ENCODE results near the gene WNT3. TPM values are rescaled to one million over a fixed set of nuclear protein-coding genes. Genes with fewer than 3 reads are reported as not detected.

The WNT3 gene
- total RNA-seq, 3 donors from 2014 or later (not counting 1 experiment from before 2014, with no cell fraction given), result 0.07 to 1.4 (median 0.30) TPM

DNA sequence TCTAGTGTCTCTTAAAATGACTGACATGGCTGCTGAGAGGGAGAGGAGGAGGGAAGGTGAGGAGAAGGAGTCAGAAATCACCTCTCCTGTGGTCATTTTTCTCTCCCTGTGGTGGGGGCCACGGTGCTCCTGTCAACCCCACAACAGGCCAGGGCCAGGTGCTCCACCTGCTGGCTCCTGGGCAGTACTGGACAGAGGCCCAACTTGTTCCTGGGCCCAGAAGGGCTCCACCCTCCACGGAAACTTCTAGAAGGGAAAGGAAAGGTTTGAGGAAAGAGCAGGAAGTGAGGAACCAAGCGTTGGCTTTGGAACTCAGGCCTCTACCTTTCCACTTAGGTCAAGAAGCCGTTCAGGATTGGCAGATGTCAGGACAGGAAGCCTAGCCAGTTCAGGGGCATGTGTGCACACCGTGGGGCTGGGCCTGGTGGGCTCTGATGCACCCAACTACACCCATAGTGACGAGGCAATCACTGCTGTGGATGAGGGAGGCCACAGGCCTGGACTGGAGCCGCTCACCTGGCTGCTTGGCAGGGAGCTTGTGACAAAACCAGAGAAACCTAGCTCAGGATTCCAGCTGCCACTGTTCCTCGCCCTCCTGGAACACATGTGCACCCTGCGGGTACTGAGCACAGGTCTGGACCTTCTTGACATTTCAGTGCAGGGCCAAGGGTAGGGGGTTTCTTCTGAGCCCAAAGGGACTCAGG lies 36.1 kb downstream of the WNT3 start:
- no peaks in the 10 kb centered on the region for H3K9me3 ChIP-seq (ENCODE audit: control insufficient read depth, insufficient read depth, low read length)
- intact Hi-C loops (cut with micrococcal nuclease), result no loop called here
- no peaks in the 10 kb centered on the region for H3K27me3 ChIP-seq (ENCODE audit: control insufficient read depth, insufficient read depth, low read length)
- H3K27ac ChIP-seq (ENCODE audit: low read length), result no peak overlapping the region
- ATAC-seq, result peak in 2 of 3 donors; percentile 36 to 72
- H3K27me3 Mint-ChIP-seq (ENCODE audit: low read depth in 2 of 2), result peaks cover 0 to 13% of the 10 kb centered on the region in 2 donors
- no peaks in the 10 kb centered on the region for H3K36me3 Mint-ChIP-seq
- H3K4me3 Mint-ChIP-seq, result no peak overlapping the region
- no peak overlapping the region for H3K27ac Mint-ChIP-seq
- H3K36me3 ChIP-seq (ENCODE audit: control insufficient read depth, insufficient read depth, low read length), result no peaks in the 10 kb centered on the region
- 71% methylated on average over 9 of the region's 9 CpGs for WGBS (ENCODE audit: insufficient coverage)
- DNase-seq, result peak in 1 of 2 donors; percentile 36
- H3K4me1 ChIP-seq (ENCODE audit: control insufficient read depth, insufficient read depth, low read length), result no peaks in the 10 kb centered on the region
- peak; percentile 31 for TF ChIP-seq CTCF (IDR thresholded peaks at IDR 0.05)
- no peaks in the 10 kb centered on the region for H3K9me3 Mint-ChIP-seq
- no peak overlapping the region for H3K4me3 ChIP-seq (ENCODE audit: low read length)
- H3K4me1 Mint-ChIP-seq, result no peaks in the 10 kb centered on the region

DNA sequence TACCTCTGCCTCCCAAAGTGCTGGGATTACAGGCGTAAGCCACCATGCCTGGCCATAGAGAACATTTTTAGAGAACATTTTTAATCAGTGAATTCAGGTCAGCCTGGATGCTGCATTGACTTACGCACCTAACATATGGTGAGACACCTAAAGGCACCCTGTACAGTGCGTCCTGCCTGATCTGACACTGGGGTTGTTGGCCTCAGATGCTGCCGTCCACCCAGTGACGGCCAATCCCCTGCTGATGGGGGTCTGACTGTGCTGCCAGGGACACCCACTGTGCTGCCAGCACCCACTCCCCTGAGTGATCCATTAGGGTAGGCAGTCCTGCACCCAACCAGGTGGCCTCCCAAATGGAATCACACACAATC lies 38.5 kb downstream of the WNT3 start:
- ATAC-seq (no peak), DNase-seq (no peak)
- Mint-ChIP-seq H3K4me3 (no peak overlapping the region), H3K27me3 (ENCODE audit: low read depth in 2 of 2) (peaks cover 0 to 16% of the 10 kb centered on the region in 2 donors), H3K36me3 (no peaks in the 10 kb centered on the region), H3K4me1 (no peaks in the 10 kb centered on the region), H3K9me3 (no peaks in the 10 kb centered on the region), H3K27ac (no peak overlapping the region)
- Histone ChIP-seq H3K4me3 (ENCODE audit: low read length) (no peak overlapping the region), H3K9me3 (ENCODE audit: control insufficient read depth, insufficient read depth, low read length) (no peaks in the 10 kb centered on the region), H3K27ac (ENCODE audit: low read length) (no peak overlapping the region), H3K4me1 (ENCODE audit: control insufficient read depth, insufficient read depth, low read length) (no peaks in the 10 kb centered on the region), H3K27me3 (ENCODE audit: control insufficient read depth, insufficient read depth, low read length) (no peaks in the 10 kb centered on the region), H3K36me3 (ENCODE audit: control insufficient read depth, insufficient read depth, low read length) (no peaks in the 10 kb centered on the region)
- intact Hi-C loops (cut with micrococcal nuclease), result no loop called here
- TF ChIP-seq CTCF (IDR thresholded peaks at IDR 0.05), result no peak
- 92% methylated on average over 5 of the region's 5 CpGs for WGBS (ENCODE audit: insufficient coverage)

DNA sequence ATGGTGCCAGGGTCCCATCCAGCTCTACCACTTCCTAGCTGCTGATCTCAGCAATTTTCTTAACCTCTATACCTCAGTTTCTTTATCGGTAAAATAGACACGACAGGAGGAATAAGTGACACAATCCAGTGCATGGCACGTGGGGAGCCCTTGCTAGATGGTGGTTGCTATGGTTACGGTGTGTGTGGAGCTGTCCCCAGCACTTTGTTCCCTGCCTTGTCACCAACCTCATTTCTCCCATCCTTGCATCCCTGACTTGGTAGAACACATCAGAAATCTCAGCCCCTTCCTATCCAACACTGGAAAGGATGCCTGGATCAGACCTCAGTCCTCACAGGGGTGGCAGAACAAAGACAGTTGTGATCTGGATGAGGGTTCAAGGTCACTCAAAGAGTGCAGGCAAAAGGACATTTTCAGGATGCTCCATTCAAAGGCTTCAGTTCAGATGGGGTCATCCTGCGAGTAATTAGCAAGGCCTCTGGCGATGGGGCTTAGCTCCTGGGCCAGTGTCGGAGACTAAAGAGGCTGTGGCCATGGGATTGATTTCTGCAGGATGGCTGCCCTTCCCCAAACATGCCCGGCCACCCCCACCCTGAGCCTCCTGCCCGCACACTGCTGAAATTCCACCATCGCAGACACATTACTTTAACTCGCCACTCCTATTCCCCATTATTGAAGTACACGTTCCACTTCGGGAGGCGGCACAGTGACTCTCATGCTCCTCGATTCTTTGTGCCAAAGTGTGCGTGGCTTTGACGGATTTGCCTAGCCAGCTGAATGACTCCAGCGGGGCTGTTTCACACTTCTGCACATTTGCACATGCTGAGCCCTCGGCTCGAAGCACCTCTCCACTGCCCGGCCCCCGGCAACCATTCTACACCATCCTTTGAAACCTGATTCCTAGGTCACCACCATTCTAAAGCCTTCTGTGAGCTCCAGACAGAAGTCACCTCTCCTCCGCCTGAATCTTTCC lies 40.3 kb downstream of the WNT3 start:
- Histone ChIP-seq H3K27ac (ENCODE audit: low read length) (no peak overlapping the region), H3K4me3 (ENCODE audit: low read length) (no peak overlapping the region), H3K27me3 (ENCODE audit: control insufficient read depth, insufficient read depth, low read length) (no peaks in the 10 kb centered on the region), H3K36me3 (ENCODE audit: control insufficient read depth, insufficient read depth, low read length) (no peaks in the 10 kb centered on the region), H3K9me3 (ENCODE audit: control insufficient read depth, insufficient read depth, low read length) (no peaks in the 10 kb centered on the region), H3K4me1 (ENCODE audit: control insufficient read depth, insufficient read depth, low read length) (peaks cover 10% of the 10 kb centered on the region)
- Mint-ChIP-seq H3K4me1 (peaks cover 0 to 5% of the 10 kb centered on the region in 2 donors), H3K27ac (no peak overlapping the region), H3K9me3 (no peaks in the 10 kb centered on the region), H3K27me3 (ENCODE audit: low read depth in 2 of 2) (peaks cover 7 to 13% of the 10 kb centered on the region in 2 donors), H3K4me3 (no peak overlapping the region), H3K36me3 (no peaks in the 10 kb centered on the region)
- ATAC-seq (no peak), DNase-seq (no peak)
- WGBS (ENCODE audit: insufficient coverage), result 81% methylated on average over 23 of the region's 23 CpGs
- intact Hi-C loops (cut with micrococcal nuclease), result no loop called here
- TF ChIP-seq CTCF (IDR thresholded peaks at IDR 0.05), result no peak

All from natural killer cell (primary cell).